Progenitor cell of endocrine pancreas (in vitro differentiated cells): ENCODE data around the gene COL3A1. TPM values are rescaled to one million over a fixed set of nuclear protein-coding genes. Genes with fewer than 3 reads are reported as not detected.

Experiments
- DNase-seq: peaks from one replicate; pipeline ENCODE4 v3.0.0; 2021; ENCODE audit warnings: low spot score; ENCODE audit not compliant: unreplicated experiment
- H3K27ac Mint-ChIP-seq: 2 replicates; pipeline ENCODE4 v1.8.0; 2021; ENCODE audit warnings: mild to moderate bottlenecking, moderate library complexity, mixed read lengths
- H3K27me3 Mint-ChIP-seq: 2 replicates; pipeline ENCODE4 v1.8.0; 2021; ENCODE audit warnings: mixed read lengths
- H3K36me3 Mint-ChIP-seq: 2 replicates; pipeline ENCODE4 v1.8.0; 2022; ENCODE audit warnings: mixed read lengths; ENCODE audit not compliant: insufficient read depth
- H3K4me1 Mint-ChIP-seq: 2 replicates; pipeline ENCODE4 v1.8.0; 2021; ENCODE audit warnings: low read depth, mixed read lengths
- H3K4me3 Mint-ChIP-seq: 2 replicates; pipeline ENCODE4 v1.8.0; 2021; ENCODE audit warnings: low read depth, mild to moderate bottlenecking, moderate library complexity, mixed read lengths
- H3K9me3 Mint-ChIP-seq: 2 replicates; pipeline ENCODE4 v1.8.0; 2021; ENCODE audit warnings: low read depth, mixed read lengths
- CTCF ChIP-seq: fragments of 200-600 bp; sonication (generic); IDR thresholded peaks from one replicate; pipeline ENCODE4 v1.5.0; 2021; ENCODE audit warnings: antibody characterized with exemption, mild to moderate bottlenecking; ENCODE audit not compliant: unreplicated experiment
- microRNA-seq: library from miRNA; unstranded; fragments of <30 nt; microRNA quantifications from one replicate; pipeline ENCODE4 v1.1.0, GENCODE V29; 2020; ENCODE audit warnings: borderline number of aligned reads; ENCODE audit not compliant: unreplicated experiment
- total RNA-seq: library from RNA; stranded (reverse); gene quantifications from 2 replicates; pipeline ENCODE4 v1.2.1, GENCODE V29; 2021

Gene COL3A1
- total RNA-seq, 1 donor from 2014 or later = 15.5 TPM

- Mint-ChIP-seq H3K27ac (no peak overlapping the region), H3K36me3 (no peaks in the 10 kb centered on the region), H3K27me3 (no peaks in the 10 kb centered on the region), H3K4me1 (no peaks in the 10 kb centered on the region), H3K9me3 (no peaks in the 10 kb centered on the region), H3K4me3 (no peak overlapping the region)
- DNase-seq = no peak
- TF ChIP-seq CTCF = no peak
Measured at GRCh38 chr2:189057316-189057715, 83.1 kb downstream of the COL3A1 start.

- Mint-ChIP-seq H3K27ac (peak overlapping the region; percentile 11), H3K27me3 (no peaks in the 10 kb centered on the region), H3K9me3 (no peaks in the 10 kb centered on the region), H3K4me1 (no peaks in the 10 kb centered on the region), H3K4me3 (no peak overlapping the region), H3K36me3 (no peaks in the 10 kb centered on the region)
- no peak for DNase-seq
- no peak for TF ChIP-seq CTCF
Measured at GRCh38 chr2:189060096-189060642, 86.0 kb downstream of the COL3A1 start.

Small RNA genes within 50 kb of the gene (microRNA-seq; reads per million reads assigned to microRNA genes)
- gene MIR1245A = not detected
- not detected for gene MIR1245B
- gene MIR3606 = not detected

Other genes with a start within 250 kb of the COL3A1 start
- gene COL5A2, start 205.4 kb downstream of the COL3A1 start, total RNA-seq = 4.5 and 6.4 TPM in 2 replicates